GM19023 (cell line): ENCODE measurements around the gene ALPL.

Experiments used
- ATAC-seq: cut with Tn5 transposase; IDR thresholded peaks from one replicate; pipeline ENCODE4 v1.9.1; 2021; ENCODE audit warnings: mild to moderate bottlenecking, moderate library complexity; ENCODE audit not compliant: unreplicated experiment

Gene ALPL

DNA sequence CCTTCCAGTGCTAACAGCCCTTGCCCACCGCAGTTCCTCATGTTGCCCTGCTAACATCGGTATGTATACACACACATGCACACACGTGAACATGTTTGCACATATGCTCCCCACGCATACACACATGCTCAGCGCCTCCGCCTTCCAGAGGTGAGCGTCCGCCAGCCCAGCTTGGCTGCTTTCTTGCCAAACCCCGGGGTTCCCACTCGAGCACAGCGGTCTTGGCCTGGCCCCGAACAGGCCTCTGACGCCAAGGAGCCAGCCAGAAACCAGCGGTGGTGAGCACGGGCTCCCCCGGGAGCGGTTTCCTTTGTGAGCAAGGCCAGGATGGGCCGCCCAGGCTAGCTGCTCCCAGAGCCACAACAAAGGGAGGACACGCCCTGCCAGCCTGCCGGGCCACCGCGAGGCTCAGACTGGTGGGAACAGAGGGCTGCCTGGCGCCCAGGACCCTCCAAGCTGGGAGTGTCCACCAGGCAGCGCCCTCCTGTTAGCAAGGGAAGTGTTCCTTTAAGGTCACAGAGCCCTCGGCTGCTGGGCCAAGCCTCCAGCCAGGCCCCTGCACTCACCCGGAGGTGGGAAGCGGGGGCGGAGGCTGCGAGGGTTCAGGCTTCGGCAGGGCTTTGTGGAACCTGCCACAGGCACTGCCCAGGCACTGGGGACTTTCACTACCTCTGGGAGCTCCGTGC lies 65.4 kb downstream of the ALPL start:
- no peak for ATAC-seq

DNA sequence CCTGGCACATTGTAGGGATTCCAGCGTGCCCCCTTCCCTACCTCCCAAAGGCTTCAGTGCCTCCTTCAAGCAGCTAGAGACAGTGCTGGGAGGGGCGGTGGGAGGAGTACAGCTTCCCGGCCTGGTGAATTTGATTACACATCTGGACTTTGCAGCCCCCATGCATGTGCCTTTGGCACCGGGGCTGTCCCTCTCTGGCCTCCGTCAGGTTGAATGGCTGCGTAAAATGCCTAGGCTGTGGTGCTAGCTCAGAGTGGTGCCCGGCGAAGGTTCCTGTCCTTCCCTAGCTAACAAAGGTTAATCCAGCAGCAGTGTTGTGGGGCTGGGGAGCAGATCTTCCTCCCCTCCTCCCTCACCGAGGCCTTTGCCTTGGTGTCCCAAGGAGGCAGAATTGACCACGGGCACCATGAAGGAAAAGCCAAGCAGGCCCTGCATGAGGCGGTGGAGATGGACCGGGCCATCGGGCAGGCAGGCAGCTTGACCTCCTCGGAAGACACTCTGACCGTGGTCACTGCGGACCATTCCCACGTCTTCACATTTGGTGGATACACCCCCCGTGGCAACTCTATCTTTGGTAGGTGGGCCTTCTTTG lies 66.2 kb downstream of the ALPL start:
- ATAC-seq = no peak

- no peak for ATAC-seq
Measured at GRCh38 chr1:21576031-21576797, 67.0 kb downstream of the ALPL start.

DNA sequence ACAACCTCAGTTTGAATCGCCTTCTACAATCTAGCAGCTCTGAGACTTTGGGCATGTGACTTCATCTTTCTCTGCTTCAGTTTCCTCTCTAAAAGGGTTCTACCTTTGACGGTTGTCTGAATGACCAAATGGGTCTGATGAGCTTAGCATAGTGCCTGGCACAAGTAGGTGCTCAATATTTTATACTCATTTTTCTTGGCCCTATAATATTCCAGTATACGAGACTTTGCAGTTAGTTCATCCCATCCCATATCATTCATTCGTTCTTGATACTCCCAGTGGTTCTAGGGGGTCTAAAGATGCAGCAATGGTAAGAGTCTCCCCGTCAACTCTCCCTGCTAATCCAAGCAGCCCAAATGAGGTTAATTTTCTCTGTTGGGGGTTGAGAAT lies 67.6 kb downstream of the ALPL start:
- no peak for ATAC-seq

- no peak for ATAC-seq
Measured at GRCh38 chr1:21577324-21577723, 68.1 kb downstream of the ALPL start.

DNA sequence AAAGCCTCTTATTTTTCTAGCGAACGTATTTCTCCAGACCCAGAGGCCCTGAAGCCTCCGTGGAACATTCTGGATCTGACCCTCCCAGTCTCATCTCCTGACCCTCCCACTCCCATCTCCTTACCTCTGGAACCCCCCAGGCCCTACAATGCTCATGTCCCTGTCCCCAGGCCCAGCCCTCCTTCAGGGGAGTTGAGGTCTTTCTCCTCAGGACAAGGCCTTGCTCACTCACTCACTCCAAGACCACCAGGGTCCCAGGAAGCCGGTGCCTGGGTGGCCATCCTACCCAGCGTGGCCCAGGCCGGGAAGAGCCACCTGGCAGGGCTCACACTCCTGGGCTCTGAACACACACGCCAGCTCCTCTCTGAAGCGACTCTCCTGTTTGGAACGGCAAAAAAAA lies 68.7 kb downstream of the ALPL start:
- no peak for ATAC-seq

- ATAC-seq = no peak
Measured at GRCh38 chr1:21579791-21580190, 70.6 kb downstream of the ALPL start.

- ATAC-seq = no peak
Measured at GRCh38 chr1:21584096-21584495, 74.9 kb downstream of the ALPL start.

DNA sequence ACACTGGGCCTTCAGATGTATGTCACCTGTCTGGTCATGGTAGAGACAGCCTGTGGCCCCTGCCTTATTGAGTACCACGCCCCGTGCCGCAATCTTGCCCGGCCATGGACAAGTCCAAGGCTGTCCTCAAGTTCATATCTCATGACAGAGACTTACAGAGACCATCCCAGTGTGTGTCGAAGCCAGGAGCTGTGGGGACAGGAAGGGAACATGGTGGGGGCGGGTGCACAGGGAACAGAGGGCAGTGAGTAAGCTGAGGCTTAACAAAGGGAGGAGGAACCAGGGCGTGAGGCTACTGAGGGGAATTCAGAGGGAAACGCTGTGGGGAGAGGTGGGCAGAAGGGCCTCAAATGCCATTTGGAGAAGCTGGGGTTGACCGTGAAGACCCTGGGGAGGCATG lies 75.8 kb downstream of the ALPL start:
- ATAC-seq = no peak

DNA sequence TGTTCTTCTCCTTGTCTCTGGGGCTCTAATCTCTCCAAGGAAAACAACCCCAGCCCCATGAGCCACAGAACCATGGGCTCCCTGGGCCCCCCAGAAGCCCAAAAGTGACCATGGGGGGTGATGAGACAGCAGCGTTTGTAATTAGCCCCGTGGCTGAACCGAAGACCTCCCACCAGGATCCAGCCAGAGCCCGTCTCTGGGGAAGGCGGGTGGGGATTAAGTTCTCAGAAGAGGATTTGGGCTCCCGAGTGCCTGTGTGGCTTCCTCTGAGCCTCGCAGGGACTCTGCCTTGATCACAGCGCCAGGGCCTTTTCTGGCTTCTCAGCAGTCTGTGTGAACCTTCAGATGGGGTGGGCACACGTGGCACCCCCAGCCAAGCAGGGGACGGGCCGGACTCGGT lies 77.0 kb downstream of the ALPL start:
- no peak for ATAC-seq

- ATAC-seq = no peak
Measured at GRCh38 chr1:21586846-21587601, 77.8 kb downstream of the ALPL start.

GRCh38 chr1:21587602-21587953 lies 78.4 kb downstream of the ALPL start:
- ATAC-seq = no peak

GRCh38 chr1:21589618-21590017 lies 80.4 kb downstream of the ALPL start:
- ATAC-seq = no peak

DNA sequence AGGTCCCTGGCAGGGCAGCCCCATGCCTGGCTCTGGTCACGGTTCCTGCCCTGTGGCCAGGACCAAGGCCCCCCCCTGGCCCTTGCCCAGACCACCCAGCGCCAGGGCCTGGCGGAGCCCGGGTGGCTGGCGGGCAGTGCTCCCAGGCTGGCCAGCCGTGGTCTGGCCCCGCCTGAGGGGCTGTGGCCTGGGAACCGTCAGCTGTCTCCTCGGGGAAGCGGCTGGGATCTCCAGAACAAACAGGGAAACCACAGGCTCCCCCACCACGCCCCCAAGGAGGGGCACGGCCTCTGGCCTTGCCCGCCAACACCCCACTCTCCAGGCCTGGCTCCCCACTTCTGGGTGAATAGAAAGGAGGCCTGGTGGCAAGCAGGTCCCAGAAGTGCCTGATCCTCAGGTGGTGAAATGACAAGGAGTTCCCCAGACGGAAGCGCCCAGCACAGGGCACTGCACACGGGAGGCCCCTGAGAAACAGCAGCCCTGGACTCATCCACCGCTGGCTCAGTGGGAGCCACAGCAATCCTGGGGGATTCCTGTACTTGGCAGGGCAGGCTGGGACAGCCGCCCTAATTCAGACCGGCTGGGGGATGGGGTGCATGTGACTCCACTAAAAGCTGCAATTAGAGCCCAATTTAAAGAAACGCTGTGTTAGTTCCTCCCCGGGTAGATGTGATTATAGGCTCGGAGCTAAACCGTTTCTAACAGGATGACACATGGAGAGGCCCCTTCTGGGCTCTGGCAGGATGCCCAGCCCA lies 81.1 kb downstream of the ALPL start:
- no peak for ATAC-seq

- ATAC-seq = no peak
Measured at GRCh38 chr1:21590934-21591333, 81.7 kb downstream of the ALPL start.

GRCh38 chr1:21592086-21592865 lies 83.1 kb downstream of the ALPL start:
- ATAC-seq = no peak

GRCh38 chr1:21593231-21593630 lies 84.0 kb downstream of the ALPL start:
- ATAC-seq = no peak

DNA sequence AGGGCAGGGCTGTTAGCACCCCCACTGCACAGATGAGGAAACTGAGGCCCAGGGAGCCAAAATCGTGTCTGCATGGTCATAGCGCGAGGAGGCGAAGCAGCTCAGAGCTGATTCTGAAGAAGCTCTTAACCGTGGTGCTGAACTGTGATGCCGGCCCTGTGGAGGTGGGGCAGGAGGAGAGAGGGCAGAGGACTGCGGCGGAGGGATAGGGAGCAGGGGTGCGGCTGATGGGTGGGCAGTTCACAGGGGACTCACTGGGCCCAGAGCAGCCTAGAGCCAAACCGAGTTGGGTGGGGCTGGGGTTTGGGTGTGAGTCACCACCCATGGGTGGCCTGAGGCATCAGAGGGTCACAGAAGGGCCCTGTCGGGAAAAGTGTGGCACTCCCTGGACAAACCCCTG lies 85.3 kb downstream of the ALPL start:
- no peak for ATAC-seq

DNA sequence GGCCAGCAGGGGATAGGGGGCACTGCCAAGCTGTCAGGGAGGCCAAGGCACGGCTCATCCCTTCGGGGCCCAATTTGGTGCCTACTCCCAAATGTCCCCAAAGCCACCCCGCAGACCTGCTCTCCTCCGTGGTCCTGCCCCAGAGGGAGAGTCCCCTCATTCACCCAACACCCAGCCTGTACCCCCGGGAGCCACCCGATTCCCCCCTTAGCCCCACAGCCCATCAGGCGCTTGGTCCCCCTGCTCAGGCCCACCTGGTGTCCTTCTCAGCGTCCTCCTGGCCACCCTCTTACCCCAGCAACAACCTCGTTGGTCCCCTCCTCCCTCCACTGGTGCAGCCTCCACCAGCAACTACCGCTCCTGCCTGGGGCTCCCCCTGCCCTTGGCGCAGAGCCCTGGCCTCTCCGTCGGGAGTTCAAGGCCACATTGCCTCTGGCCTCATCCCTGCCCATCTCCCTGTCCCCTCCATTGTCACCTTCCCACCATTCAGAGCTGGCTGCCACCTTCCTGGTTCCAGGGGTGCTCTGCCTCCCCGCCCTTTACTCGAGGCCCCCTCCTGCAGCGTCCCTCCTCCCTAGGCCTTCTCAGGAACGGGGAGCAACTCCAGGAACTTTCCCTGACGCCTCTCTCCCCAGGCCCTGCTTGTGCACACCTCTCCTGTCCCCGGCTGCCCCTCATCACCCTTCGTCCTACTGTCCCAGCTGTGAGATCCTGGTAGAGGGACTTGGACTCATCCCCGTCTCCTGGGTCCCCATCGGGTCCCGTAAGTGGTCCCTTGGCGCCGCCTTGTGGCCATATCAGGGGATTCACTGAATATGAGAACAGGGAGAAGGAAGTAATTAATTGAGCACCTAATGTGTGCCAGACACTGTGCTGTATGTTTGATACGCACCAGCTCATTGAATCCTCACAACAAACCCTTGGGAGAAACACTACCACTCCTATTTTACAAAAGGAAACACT lies 86.0 kb downstream of the ALPL start:
- no peak for ATAC-seq
